Measurements from ENCODE around the gene ATG101. TPM values are rescaled to one million over a fixed set of nuclear protein-coding genes. Genes with fewer than 3 reads are reported as not detected.
A peak's percentile ranks its signal among the peaks of the same experiment; 100 is the strongest.
"Not testable (repeated sequence)": the region's sequence is repeated elsewhere in the genome, so short reads cannot be mapped to it uniquely, and the experiment has no call there.

The ATG101 gene
- total RNA-seq, 2 donors from 2014 or later = 28.5 to 46.8 TPM

DNA sequence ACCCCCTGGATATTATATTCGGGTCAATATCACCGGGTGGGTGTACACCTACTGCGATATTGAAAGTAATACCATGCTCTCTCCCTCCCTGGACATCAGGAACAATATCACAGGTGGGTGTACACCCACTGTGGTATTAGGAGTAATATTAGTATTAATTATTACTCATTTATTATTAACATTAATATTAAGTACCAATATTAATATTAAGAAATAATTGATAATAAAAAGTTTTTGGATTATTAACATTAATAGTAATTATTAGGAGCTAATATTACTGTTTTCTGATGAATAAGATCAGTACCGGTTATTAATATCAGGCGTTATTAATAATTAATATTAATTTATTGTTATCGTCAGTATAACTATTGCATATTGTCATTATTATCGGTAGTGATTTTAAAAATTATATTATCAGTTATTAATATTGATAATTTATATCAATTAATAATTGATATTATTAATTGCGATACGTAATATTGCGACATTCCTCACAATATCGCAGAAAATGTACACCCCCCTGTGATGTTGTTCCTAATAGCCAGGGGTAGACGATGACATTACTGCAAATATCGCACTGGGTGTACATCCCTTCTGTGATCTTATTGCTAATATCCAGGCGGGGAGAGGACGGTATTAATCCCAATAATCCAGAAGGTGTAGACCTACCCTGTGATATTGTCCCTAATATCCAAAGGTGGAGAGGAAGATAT is 26.7 kb downstream of the ATG101 start:
- ATAC-seq (no peak), DNase-seq (ENCODE audit: low spot score in 2 of 2) (no peak)
- H3K36me3 Mint-ChIP-seq = no peaks in the 10 kb centered on the region
- H3K27ac Mint-ChIP-seq = no peak overlapping the region
- H3K9me3 Mint-ChIP-seq = no peaks in the 10 kb centered on the region

DNA sequence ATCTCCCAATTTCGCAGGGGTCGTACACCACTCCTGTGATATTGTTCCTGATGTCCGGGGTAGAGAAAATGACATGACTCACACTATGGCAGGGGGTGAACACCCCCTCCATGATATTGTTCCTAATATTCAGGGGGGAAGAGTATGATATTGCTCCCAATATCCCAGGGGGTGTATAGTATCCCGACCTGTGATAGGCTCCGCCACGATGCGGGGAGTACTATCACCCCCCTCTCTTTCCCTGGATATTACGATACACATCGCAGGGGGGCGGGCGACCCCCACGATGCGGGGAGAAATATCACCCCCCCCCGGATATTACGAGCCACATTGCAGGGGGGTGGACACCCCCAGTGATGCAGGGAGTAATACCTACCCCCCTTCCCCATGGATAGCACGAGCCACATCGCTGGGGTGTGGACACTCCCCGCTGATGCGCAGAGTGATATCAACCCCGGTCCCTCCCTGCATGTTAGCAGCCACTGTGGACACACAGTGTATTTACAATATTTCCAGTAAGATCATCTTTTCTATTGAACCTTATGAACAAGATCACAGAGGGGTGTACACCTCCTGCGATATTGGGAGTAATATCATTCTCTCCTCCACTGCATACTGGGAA is 27.4 kb downstream of the ATG101 start:
- DNase-seq (ENCODE audit: low spot score in 2 of 2) (no peak), ATAC-seq (peak; percentile 65 to 76)
- Mint-ChIP-seq H3K9me3 (no peaks in the 10 kb centered on the region), H3K36me3 (no peaks in the 10 kb centered on the region), H3K27ac (no peak overlapping the region)

DNA sequence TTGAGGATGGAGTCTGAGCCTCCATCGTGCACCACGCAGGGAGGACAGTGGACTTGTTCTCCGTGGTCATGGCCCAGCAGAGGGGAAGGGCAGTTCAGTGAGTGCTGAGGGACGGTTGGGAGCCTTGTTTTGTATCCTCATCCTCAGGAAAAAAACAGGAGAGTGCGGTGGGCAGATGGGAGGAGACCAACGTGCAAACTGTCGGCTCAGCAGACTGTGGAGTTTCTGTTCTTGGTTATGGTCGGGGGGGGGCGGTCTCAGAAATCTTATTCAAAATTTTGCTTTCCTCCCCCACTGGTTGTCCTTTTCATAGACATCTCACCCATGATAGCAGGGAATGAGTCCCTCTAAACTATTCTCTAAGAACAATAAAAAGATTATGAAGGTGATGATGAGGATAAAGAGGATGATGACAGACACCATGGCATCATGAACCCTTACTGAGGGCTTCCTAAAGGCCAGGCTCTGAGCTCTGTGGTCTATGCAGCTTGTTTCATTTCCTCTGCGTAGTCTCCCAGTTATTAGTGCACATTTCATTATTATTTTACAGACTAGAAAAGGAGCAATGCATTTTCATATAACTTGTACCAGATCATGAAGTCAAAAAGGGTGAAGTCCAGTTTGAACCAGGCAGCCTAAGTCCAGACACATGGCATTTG is 34.8 kb downstream of the ATG101 start:
- DNase-seq (ENCODE audit: low spot score in 2 of 2); H3K36me3 Mint-ChIP-seq; H3K27ac Mint-ChIP-seq; ATAC-seq; H3K9me3 Mint-ChIP-seq: not testable (repeated sequence)

GRCh38 chr12:52116222-52117125 is 46.7 kb downstream of the ATG101 start:
- not testable (repeated sequence) for ATAC-seq, H3K36me3 Mint-ChIP-seq, H3K9me3 Mint-ChIP-seq, H3K27ac Mint-ChIP-seq
- DNase-seq (ENCODE audit: low spot score in 2 of 2) = peak in 1 of 2 donors; percentile 57

- not testable (repeated sequence) for H3K36me3 Mint-ChIP-seq; ATAC-seq; DNase-seq (ENCODE audit: low spot score in 2 of 2); H3K9me3 Mint-ChIP-seq
- H3K27ac Mint-ChIP-seq = peak overlapping the region in 1 of 2 donors; percentile 88
These were observed 48.2 kb downstream of the ATG101 start for GRCh38 chr12:52117806-52118475.

GRCh38 chr12:52119398-52120254 is 49.8 kb downstream of the ATG101 start:
- no peaks in the 10 kb centered on the region for H3K9me3 Mint-ChIP-seq
- no peaks in the 10 kb centered on the region for H3K36me3 Mint-ChIP-seq
- no peak overlapping the region for H3K27ac Mint-ChIP-seq
- DNase-seq (ENCODE audit: low spot score in 2 of 2) (peak in 1 of 2 donors; percentile 62), ATAC-seq (peak; percentile 54 to 68)

- DNase-seq (ENCODE audit: low spot score in 2 of 2) (no peak), ATAC-seq (no peak)
- Mint-ChIP-seq H3K27ac (no peak overlapping the region), H3K9me3 (no peaks in the 10 kb centered on the region), H3K36me3 (no peaks in the 10 kb centered on the region)
These were observed 51.4 kb downstream of the ATG101 start for GRCh38 chr12:52120951-52121823.

DNA sequence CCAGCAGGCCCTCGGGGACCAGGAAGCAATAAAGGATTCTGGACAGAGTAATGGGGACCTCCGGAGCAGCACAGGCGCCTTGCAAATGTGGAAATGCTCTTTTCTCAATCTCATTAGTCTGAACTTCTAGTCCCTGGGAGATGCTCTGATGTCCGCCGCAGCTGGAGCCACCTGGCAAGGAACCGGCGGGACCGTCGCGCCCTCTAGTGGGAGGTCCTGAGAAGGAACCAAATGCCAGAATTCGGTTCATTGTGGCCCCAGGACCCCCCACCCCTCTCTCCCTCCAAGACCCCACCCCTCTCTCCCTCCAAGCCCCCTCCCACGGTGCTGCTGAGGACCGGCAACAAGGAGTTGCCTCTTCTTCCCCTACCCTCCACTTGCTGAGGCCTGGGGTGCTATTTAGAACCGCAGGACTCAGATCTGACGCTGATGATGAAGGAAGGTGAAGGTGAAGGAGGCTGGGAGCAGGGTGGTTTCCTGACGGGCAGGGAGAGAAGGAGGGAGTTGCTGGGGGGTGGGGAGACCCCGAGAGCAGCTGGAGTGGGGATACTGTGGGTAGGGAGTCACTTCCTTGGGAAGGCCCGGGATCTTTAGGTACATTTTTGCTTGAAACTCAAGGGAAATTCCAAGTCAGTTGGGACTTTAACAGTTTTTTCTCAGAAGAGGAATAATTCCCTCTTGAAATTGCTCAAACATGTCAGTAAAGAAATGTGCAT is 52.2 kb downstream of the ATG101 start:
- ATAC-seq = peak; percentile 22 to 32
- H3K9me3 Mint-ChIP-seq = no peaks in the 10 kb centered on the region
- peak in 1 of 2 donors; percentile 79 for DNase-seq (ENCODE audit: low spot score in 2 of 2)
- H3K27ac Mint-ChIP-seq = no peak overlapping the region
- H3K36me3 Mint-ChIP-seq = no peaks in the 10 kb centered on the region

- no peak overlapping the region for H3K27ac Mint-ChIP-seq
- H3K9me3 Mint-ChIP-seq = no peaks in the 10 kb centered on the region
- DNase-seq (ENCODE audit: low spot score in 2 of 2) = no peak
- no peaks in the 10 kb centered on the region for H3K36me3 Mint-ChIP-seq
- ATAC-seq = no peak
These were observed 52.7 kb downstream of the ATG101 start for GRCh38 chr12:52122540-52122871.

DNA sequence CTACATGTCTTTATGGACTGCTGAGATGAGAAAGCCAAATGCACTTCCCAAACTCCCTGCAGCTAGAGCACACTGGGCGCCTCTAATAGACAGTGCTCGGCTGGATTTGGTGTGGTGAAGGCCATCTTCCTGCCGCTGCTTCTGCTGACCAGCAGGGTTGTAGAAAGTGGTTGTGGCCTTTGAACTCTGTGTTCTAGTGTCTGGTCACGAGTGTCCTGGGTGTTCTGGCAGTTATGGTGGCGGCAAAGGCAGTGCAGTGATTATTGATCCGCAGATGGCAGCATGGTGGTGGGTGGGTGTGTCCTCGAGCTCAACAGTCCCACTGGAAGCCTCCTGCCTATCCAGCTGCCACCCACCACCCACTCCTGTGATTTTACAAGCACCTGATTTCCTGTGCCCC is 53.1 kb downstream of the ATG101 start:
- ATAC-seq (no peak), DNase-seq (ENCODE audit: low spot score in 2 of 2) (no peak)
- no peaks in the 10 kb centered on the region for H3K36me3 Mint-ChIP-seq
- H3K9me3 Mint-ChIP-seq = no peaks in the 10 kb centered on the region
- H3K27ac Mint-ChIP-seq = no peak overlapping the region

DNA sequence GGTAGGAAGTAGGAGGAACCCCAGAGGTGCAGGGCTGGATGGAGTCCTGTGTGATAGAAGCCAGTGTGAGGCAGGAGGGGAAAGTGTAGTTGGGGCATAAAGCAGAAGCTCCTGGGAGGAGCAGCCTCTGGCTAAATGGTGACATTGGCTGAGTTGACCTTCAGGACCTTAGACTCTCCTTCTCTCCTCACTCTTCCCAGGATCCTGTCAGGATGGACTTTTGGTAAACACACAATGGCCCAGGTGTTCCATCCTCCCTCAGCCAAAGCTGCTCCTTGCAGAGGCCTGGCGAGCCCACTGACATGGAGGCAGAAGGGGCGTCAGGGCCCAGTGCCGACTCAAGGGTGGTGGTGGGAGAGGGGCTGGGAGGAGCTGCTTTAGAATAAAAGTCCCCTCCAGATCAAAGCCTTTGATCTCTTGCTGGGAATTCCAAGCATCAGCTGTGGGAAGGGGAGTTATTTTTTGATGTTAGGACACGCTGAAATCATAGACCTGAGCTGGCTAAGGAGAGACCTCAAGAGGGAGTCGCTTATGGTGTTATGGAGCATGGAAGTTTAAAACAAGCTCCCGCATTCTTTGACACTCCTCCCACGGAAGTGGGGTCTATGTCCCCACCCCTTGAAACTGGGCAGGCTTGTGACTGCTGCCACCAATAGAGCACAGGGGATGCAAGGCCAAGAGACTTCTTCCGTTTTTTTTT is 53.9 kb downstream of the ATG101 start:
- Mint-ChIP-seq H3K9me3 (no peaks in the 10 kb centered on the region), H3K36me3 (no peaks in the 10 kb centered on the region), H3K27ac (no peak overlapping the region)
- no peak for ATAC-seq
- DNase-seq (ENCODE audit: low spot score in 2 of 2) = no peak

DNA sequence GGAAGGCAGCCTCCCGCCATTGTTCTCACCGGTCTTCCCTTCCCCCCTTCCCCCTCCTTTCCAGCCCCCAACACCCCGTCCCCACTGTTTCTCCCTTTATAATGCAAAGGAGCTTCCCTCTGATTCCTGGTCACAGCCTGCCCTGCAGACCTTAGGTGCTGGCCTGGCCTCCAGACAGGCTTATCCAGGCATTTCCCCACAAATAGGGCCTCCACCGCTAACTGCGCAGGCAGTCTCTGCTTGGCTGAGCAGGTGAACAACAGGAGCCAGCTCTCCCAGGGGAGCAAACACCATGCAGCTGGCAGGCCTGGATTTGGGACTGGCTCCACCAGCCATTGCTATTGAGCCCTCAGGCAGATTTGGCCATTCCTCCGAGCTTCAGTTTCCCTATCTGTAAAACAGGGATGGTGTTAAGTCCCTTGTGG is 55.7 kb downstream of the ATG101 start:
- Mint-ChIP-seq H3K27ac (no peak overlapping the region), H3K9me3 (no peaks in the 10 kb centered on the region), H3K36me3 (no peaks in the 10 kb centered on the region)
- DNase-seq (ENCODE audit: low spot score in 2 of 2) (no peak), ATAC-seq (no peak)

DNA sequence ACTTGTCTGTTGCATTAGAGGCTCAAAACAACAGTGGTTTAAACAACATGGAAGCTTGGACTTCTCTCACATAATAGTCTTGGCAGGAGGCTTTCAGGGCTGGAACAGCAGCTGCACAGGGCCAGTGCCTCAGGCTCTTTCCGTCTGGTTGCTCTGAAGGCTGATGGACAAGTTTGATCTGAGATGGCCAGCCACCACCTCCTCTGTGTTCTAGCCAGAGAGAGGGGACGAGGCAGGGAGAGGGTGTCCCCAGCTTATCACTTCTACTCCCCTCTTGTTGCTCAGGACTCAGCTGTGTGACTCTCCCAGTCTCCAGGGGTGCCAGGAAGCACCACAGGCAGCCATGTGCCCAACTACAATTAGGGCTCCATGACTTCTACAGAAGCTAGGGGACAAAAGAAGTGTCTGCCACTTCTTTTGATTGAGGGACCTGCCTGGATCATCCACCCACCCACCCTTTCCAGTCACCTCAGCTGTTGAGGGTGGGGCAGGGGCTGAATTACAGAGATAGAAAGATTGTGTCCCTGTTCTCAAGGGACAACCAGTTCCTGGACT is 56.3 kb downstream of the ATG101 start:
- no peak for DNase-seq (ENCODE audit: low spot score in 2 of 2)

More for the DNA sequence above, 56.3 kb downstream of the ATG101 start:
- no peak for ATAC-seq
- H3K27ac Mint-ChIP-seq = no peak overlapping the region
- H3K36me3 Mint-ChIP-seq = no peaks in the 10 kb centered on the region
- no peaks in the 10 kb centered on the region for H3K9me3 Mint-ChIP-seq
